Measurements from ENCODE around the gene PRB2. TPM values are rescaled to one million over a fixed set of nuclear protein-coding genes. Genes with fewer than 3 reads are reported as not detected.
"Not testable (repeated sequence)": the region's sequence is repeated elsewhere in the genome, so short reads cannot be mapped to it uniquely, and the experiment has no call there.

The PRB2 gene
- total RNA-seq, result not detected in 2 replicates
- polyA plus RNA-seq, result not detected in 2 replicates
- not detected in 2 replicates for polyA plus RNA-seq (2012)
- not detected in 2 replicates for polyA minus RNA-seq (ENCODE audit: low replicate concordance)

DNA sequence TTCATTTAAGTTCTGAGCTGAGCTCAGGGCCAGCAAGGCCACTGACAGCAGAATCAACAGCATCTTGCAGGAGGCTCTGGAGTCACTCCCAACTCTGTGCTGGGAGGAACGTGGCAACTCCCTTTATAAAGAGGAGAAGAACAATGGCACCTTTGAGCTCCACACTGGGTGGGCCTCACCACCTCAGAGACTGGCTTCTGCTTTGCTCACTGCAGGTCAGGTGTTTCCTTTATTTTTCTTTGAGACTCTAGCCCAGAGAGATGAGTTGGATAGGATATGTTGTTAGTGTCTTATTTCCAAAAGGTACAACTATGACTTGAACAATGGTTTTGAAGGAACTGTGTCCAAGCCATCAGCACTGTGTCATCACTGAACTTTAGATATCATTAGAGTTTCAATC, at the start of gene PRB2:
PRB2 (minus strand) TSS at position 101 of the 400 bp plus-strand sequence; CDS start at position 63, 38 bp downstream.
- not testable (repeated sequence) for H4K20me1 ChIP-seq (ENCODE audit: control insufficient read depth, extremely low read depth, insufficient read depth, low read length); H3K9ac ChIP-seq (ENCODE audit: insufficient read depth, low read length); H3K36me3 ChIP-seq (ENCODE audit: control insufficient read depth, insufficient read depth, low read length); DNase-seq (ENCODE audit: low read depth in 2 of 2); H3K9me3 ChIP-seq (ENCODE audit: control insufficient read depth, insufficient read depth, low read depth, low read length); H3K4me1 ChIP-seq (ENCODE audit: control insufficient read depth, extremely low read depth, insufficient read depth, low read length); H3K79me2 ChIP-seq (ENCODE audit: control insufficient read depth, insufficient read depth, low read length); H3K4me2 ChIP-seq (ENCODE audit: extremely low read depth, insufficient read depth, low read length); H2AFZ ChIP-seq (ENCODE audit: low read length); H3K27me3 ChIP-seq (ENCODE audit: control insufficient read depth, insufficient read depth, low read length); H3K27ac ChIP-seq (ENCODE audit: insufficient read depth, low read length); H3K4me3 ChIP-seq (replicated peaks in 1 of 4; ENCODE audit: control extremely low read depth in 1 of 4, insufficient read depth in 1 of 4, low read depth in 3 of 4, low read length in 4 of 4)

DNA sequence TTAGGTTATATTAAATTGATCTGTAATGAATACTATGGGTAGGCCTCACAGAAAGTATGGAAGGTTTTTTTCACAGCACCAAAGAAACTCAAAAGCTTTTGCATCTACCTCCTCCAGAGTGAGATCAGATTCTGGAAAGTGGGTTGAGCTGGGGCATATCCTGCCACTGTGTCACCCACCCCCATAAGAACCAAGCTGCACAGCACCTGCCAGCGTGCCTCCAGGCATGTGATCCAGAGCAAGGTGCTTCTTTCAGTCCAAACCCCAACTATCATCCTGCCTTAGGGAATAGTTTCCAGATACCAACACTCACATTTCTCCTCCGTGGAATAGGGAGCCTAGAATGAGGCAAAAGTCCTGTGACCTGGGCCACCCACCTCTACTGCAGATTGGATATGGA, 42.6 kb upstream of the PRB2 start:
- H3K27me3 ChIP-seq (ENCODE audit: control insufficient read depth, insufficient read depth, low read length), result no peaks in the 10 kb centered on the region
- no peak overlapping the region for H3K27ac ChIP-seq (ENCODE audit: insufficient read depth, low read length)
- no peak overlapping the region for H3K4me2 ChIP-seq (ENCODE audit: extremely low read depth, insufficient read depth, low read length)
- H4K20me1 ChIP-seq (ENCODE audit: control insufficient read depth, extremely low read depth, insufficient read depth, low read length), result no peaks in the 10 kb centered on the region
- TF ChIP-seq, protein P1, sequence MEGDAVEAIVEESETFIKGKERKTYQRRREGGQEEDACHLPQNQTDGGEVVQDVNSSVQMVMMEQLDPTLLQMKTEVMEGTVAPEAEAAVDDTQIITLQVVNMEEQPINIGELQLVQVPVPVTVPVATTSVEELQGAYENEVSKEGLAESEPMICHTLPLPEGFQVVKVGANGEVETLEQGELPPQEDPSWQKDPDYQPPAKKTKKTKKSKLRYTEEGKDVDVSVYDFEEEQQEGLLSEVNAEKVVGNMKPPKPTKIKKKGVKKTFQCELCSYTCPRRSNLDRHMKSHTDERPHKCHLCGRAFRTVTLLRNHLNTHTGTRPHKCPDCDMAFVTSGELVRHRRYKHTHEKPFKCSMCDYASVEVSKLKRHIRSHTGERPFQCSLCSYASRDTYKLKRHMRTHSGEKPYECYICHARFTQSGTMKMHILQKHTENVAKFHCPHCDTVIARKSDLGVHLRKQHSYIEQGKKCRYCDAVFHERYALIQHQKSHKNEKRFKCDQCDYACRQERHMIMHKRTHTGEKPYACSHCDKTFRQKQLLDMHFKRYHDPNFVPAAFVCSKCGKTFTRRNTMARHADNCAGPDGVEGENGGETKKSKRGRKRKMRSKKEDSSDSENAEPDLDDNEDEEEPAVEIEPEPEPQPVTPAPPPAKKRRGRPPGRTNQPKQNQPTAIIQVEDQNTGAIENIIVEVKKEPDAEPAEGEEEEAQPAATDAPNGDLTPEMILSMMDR (conservative IDR thresholded peaks at IDR 0.05 in 1 of 2, IDR thresholded peaks at IDR 0.05 in 1 of 2; ENCODE audit: low read depth in 1 of 2, low read length in 2 of 2), result no peak
- H3K79me2 ChIP-seq (ENCODE audit: control insufficient read depth, insufficient read depth, low read length), result no peaks in the 10 kb centered on the region
- H3K4me3 ChIP-seq (replicated peaks in 1 of 4; ENCODE audit: control extremely low read depth in 1 of 4, insufficient read depth in 1 of 4, low read depth in 3 of 4, low read length in 4 of 4), result no peak overlapping the region
- H3K36me3 ChIP-seq (ENCODE audit: control insufficient read depth, insufficient read depth, low read length), result no peaks in the 10 kb centered on the region
- H3K4me1 ChIP-seq (ENCODE audit: control insufficient read depth, extremely low read depth, insufficient read depth, low read length), result no peaks in the 10 kb centered on the region
- no peak overlapping the region for H2AFZ ChIP-seq (ENCODE audit: low read length)
- no peak for DNase-seq (ENCODE audit: low read depth in 2 of 2)
- no peaks in the 10 kb centered on the region for H3K9me3 ChIP-seq (ENCODE audit: control insufficient read depth, insufficient read depth, low read depth, low read length)
- no peak overlapping the region for H3K9ac ChIP-seq (ENCODE audit: insufficient read depth, low read length)

DNA sequence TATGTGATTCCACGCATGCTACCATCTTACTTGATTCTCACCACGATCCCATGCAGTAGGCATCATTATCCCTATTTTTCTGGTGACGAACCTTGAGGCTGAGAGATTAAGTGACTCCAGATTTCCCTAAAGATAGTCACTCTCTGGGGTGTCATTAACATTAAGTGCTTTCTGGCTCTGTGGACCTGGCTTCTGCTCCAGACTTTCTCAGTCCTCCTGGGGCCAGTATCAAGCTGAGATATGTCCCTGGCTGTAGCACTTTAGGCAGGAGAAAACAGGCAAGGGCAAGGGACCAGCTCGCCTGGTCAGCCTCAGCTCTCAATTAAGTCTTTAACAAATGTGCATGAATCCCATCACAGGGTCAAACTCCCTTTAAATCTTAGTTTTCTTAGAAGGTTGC, 38.3 kb upstream of the PRB2 start:
- H2AFZ ChIP-seq (ENCODE audit: low read length), result no peak overlapping the region
- no peaks in the 10 kb centered on the region for H3K36me3 ChIP-seq (ENCODE audit: control insufficient read depth, insufficient read depth, low read length)
- no peak overlapping the region for H3K4me3 ChIP-seq (replicated peaks in 1 of 4; ENCODE audit: control extremely low read depth in 1 of 4, insufficient read depth in 1 of 4, low read depth in 3 of 4, low read length in 4 of 4)
- DNase-seq (ENCODE audit: low read depth in 2 of 2), result no peak
- H3K4me2 ChIP-seq (ENCODE audit: extremely low read depth, insufficient read depth, low read length), result no peak overlapping the region
- no peaks in the 10 kb centered on the region for H4K20me1 ChIP-seq (ENCODE audit: control insufficient read depth, extremely low read depth, insufficient read depth, low read length)
- H3K9ac ChIP-seq (ENCODE audit: insufficient read depth, low read length), result no peak overlapping the region
- no peaks in the 10 kb centered on the region for H3K79me2 ChIP-seq (ENCODE audit: control insufficient read depth, insufficient read depth, low read length)
- H3K27me3 ChIP-seq (ENCODE audit: control insufficient read depth, insufficient read depth, low read length), result no peaks in the 10 kb centered on the region
- TF ChIP-seq, protein P1 (conservative IDR thresholded peaks at IDR 0.05 in 1 of 2, IDR thresholded peaks at IDR 0.05 in 1 of 2; ENCODE audit: low read depth in 1 of 2, low read length in 2 of 2), result no peak
- TF ChIP-seq EZH2 (IDR thresholded peaks at IDR 0.05; ENCODE audit: low read length, missing control alignments), result no peak
- H3K27ac ChIP-seq (ENCODE audit: insufficient read depth, low read length), result no peak overlapping the region
- H3K9me3 ChIP-seq (ENCODE audit: control insufficient read depth, insufficient read depth, low read depth, low read length), result no peaks in the 10 kb centered on the region
- H3K4me1 ChIP-seq (ENCODE audit: control insufficient read depth, extremely low read depth, insufficient read depth, low read length), result no peaks in the 10 kb centered on the region
